Common myeloid progenitor, CD34-positive (primary cell): ENCODE measurements around the gene FSTL3.
A peak's percentile ranks its signal among the peaks of the same experiment; 100 is the strongest.

Source experiments
- CTCF ChIA-PET: fragments of 350-600 bp; sonication (Branson Sonifier 250); formaldehyde crosslinking; loops from one replicate; lab custom pipeline; 2021; ENCODE audit warnings: antibody characterized with exemption; lab: Charles Lee
- POLR2A ChIA-PET: fragments of 350-600 bp; sonication (Branson Sonifier 250); formaldehyde crosslinking; loops from one replicate; lab custom pipeline; 2021; ENCODE audit warnings: antibody characterized with exemption; lab: Charles Lee
- DNase-seq, 3 donors: peaks; one replicate each; pipeline versions ENCODE4 v3.0.0 to v3.0.0-alpha.2; 2013
- H3K27ac ChIP-seq, 2 experiments: 1 replicate in 1 of 2; 2 replicates in 1 of 2; pipeline ENCODE4 v1.7.0; 2013; ENCODE audit warnings: inconsistent platforms in 2 of 2, low read length in 2 of 2, mild to moderate bottlenecking in 2 of 2, low read depth in 1 of 2, moderate library complexity in 1 of 2; ENCODE audit not compliant: severe bottlenecking in 2 of 2, insufficient read depth in 1 of 2, poor library complexity in 1 of 2
- H3K27me3 ChIP-seq, 5 experiments: replicated peaks in 2 of 5; 1 replicate in 3 of 5; 2 replicates in 2 of 5; pipeline versions ENCODE4 v1.6.1 to v1.7.0; 2013; ENCODE audit warnings: low read length in 4 of 5, mild to moderate bottlenecking in 2 of 5, moderate library complexity in 2 of 5, inconsistent platforms in 1 of 5; ENCODE audit not compliant: insufficient read depth in 5 of 5, control insufficient read depth in 4 of 5
- H3K36me3 ChIP-seq, 4 experiments: 1 replicate in 2 of 4; 2 replicates in 2 of 4; pipeline versions ENCODE4 v1.6.1 to v1.7.0; 2013; ENCODE audit warnings: low read length in 3 of 4, control low read depth in 1 of 4, mild to moderate bottlenecking in 1 of 4; ENCODE audit not compliant: control insufficient read depth in 4 of 4, insufficient read depth in 4 of 4
- H3K4me1 ChIP-seq, 4 experiments: 1 replicate in 3 of 4; 2 replicates in 1 of 4; pipeline versions ENCODE4 v1.6.1 to v1.7.1; 2013; ENCODE audit warnings: low read length in 3 of 4, mild to moderate bottlenecking in 3 of 4, control low read depth in 1 of 4, inconsistent platforms in 1 of 4, moderate library complexity in 1 of 4; ENCODE audit not compliant: control insufficient read depth in 4 of 4, insufficient read depth in 4 of 4; ENCODE audit errors: control extremely low read depth in 1 of 4
- H3K4me3 ChIP-seq, 7 experiments: 1 replicate in 4 of 7; 2 replicates in 3 of 7; pipeline versions ENCODE4 v1.5.1 to v1.7.0; 2013; ENCODE audit warnings: mild to moderate bottlenecking in 7 of 7, low read length in 6 of 7, moderate library complexity in 6 of 7, inconsistent platforms in 2 of 7, low read depth in 2 of 7, control low read depth in 1 of 7; ENCODE audit not compliant: insufficient read depth in 4 of 7, control insufficient read depth in 1 of 7; ENCODE audit errors: extremely low read depth in 1 of 7
- H3K9me3 ChIP-seq, 5 experiments: 1 replicate in 4 of 5; 2 replicates in 1 of 5; pipeline versions ENCODE4 v1.6.1 to v1.7.1; 2013; ENCODE audit warnings: low read length in 4 of 5, mild to moderate bottlenecking in 2 of 5, inconsistent platforms in 1 of 5, low read depth in 1 of 5, moderate library complexity in 1 of 5; ENCODE audit not compliant: control insufficient read depth in 4 of 5, insufficient read depth in 2 of 5; ENCODE audit errors: control extremely low read depth in 1 of 5
- WGBS: methylation state at CpG from one replicate; pipeline ENCODE4 v1.1.5; 2013; ENCODE audit not compliant: insufficient coverage; 5-methylcytosine and 5-hydroxymethylcytosine counted together

FSTL3 gene

DNA sequence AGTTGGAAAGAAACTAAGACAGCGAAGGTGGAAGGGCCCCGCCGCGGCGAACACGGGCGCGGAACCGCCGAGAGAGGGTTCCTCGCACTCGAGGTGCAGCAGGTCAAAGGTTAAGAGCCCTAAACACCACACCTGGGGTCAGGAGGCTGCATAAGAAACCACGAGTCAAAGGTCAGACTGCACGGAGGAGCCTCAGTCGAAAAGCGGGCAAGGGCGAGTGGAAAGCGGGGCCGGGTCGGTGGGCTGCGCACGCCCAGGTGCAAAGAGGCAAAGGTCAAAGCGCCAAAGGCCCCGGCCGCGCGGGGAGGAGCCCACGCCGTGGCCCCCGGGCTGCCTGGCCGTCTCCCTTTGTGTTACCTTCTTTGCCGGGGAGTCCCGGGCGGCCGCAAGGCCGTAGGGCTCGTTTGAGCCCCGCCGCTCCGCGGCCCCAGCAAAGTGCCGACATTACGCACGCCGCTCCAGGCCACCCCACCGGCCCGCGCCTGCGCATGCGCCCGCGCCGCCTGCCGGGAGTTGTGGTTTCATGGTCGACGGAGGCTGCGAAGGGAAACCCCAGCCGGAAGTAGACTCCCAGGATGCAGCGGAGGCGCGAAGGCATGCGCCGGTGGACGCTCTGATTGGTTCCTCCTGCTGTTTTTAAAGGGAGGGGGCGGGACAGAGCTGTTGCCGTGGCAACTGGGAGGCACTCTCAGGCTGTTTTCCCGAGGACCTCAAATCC is 43.0 kb upstream of the FSTL3 start, which contains the start of gene POLRMT:
TSS of gene POLRMT (minus strand) at position 470 of the 718 bp plus-strand sequence. CDS start at position 445, 25 bp downstream.
- CTCF ChIA-PET = interaction anchor here (1.2 kb wide), 1 partner anchor 231 kb away, joined by 3 read pairs; no protein-coding TSS in a partner anchor
- POLR2A ChIA-PET = no interaction called here

DNA sequence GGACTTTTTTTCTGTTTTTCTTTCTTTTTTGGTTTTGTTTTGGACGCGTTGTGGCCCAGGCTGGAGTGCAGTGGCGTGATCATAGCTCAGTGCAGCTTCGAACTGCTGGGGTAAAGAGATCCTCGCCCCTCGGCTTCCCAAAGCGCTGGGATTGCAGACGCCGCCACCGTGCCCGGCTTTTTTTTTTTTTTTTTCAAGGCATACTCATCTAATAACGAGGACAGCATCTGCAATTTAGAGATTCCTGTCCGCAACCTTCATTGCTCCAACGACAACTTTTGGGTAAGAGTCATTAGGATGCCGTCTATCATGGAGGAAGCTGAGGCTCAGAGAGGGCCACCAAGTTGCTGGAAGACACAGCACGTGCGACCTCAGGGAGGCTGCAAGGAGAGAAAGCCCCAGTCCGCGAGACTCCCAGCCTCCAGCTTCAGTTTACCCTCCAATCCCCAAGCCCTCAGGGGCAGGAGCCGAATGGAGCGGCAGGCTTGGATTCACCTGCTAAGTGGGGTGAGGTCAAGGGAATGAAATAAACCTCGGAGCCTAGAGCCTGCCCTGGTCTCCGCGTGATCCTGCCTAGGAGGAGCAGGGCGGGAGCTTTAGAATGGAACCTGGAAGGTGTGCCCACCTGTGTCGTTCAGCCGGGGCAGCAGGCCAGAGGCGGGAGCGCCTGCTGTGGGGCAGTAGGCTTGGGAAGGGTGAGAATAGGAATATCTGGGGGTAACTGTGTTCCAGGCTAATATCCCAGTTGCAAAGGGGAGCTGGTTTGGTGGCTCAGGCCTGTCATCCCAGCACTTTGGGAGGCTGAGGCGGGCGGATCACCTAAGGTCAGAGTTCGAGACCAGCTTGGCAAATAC is 42.2 kb upstream of the FSTL3 start:
- Histone ChIP-seq H3K27me3 (peaks cover 0 to 18% (median 3%) of the 10 kb centered on the region in 5 experiments), H3K9me3 (no peaks in the 10 kb centered on the region), H3K36me3 (peaks cover 0 to 11% (median 6%) of the 10 kb centered on the region in 4 experiments), H3K4me1 (peaks cover 0 to 28% (median 25%) of the 10 kb centered on the region in 4 experiments), H3K4me3 (peak overlapping the region; percentile 50 to 92 (median 84)), H3K27ac (peak overlapping the region; percentile 46 to 79)
- ChIA-PET POLR2A (no interaction called here), CTCF (interaction anchor here (1.2 kb wide), 1 partner anchor 230 kb away, joined by 3 read pairs; no protein-coding TSS in a partner anchor)
- 38% methylated on average over 20 of the region's 32 CpGs for WGBS
- no peak for DNase-seq

More for the DNA sequence above, 43.0 kb upstream of the FSTL3 start, which contains the start of gene POLRMT:
- Histone ChIP-seq H3K4me3 (peak within 1 kb of the TSS; percentile 71 to 92 (median 84)), H3K4me1 (peaks cover 0 to 22% (median 21%) of the 10 kb centered on the region in 4 experiments), H3K27ac (peak within 1 kb of the TSS; percentile 46 to 79), H3K9me3 (no peaks in the 10 kb centered on the region), H3K36me3 (peaks cover under 1 to 16% (median 10%) of the 10 kb centered on the region in 4 experiments), H3K27me3 (peaks cover 0 to 10% (median 2%) of the 10 kb centered on the region in 5 experiments)
- peak; percentile 98 to 99 (median 98) for DNase-seq
- WGBS = under 1% methylated on average over 66 of the region's 67 CpGs

- CTCF ChIA-PET = interaction anchor here (0.7 kb wide), 1 partner anchor 10 kb away, joined by 4 read pairs; no protein-coding TSS in a partner anchor
- H3K36me3 ChIP-seq = peaks cover 0 to 6% (median 2%) of the 10 kb centered on the region in 4 experiments
- POLR2A ChIA-PET = no interaction called here
- H3K4me3 ChIP-seq = no peak overlapping the region
- WGBS = 91% methylated on average over 15 of the region's 16 CpGs
- no peaks in the 10 kb centered on the region for H3K9me3 ChIP-seq
- peaks cover 0 to 20% (median 3%) of the 10 kb centered on the region in 5 experiments for H3K27me3 ChIP-seq
- DNase-seq = no peak
- no peak overlapping the region for H3K27ac ChIP-seq
- peaks cover 0 to 33% (median 30%) of the 10 kb centered on the region in 4 experiments for H3K4me1 ChIP-seq
These were observed 41.1 kb upstream of the FSTL3 start for GRCh38 chr19:634975-635652.

DNA sequence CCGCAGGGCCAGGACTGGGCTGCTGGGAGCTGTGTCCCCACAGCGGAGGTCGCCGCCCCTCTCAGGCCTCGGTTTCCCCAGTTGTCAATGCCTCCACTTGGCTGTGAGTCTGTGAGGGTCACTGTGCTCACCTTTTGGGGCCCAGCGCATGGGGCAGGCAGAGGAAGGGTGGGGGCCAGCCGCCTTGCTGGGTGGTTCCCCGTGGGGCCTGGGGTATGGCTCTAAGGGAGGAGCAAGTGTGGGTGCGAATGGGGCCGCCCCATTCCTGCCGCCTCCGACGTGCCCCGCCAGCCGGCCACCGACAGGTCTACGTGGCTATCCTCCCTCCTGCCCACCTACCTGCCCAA is 37.3 kb upstream of the FSTL3 start:
- CTCF ChIA-PET = interaction anchor here (0.6 kb wide), 1 partner anchor 52 kb away, joined by 3 read pairs; no protein-coding TSS in a partner anchor
- Histone ChIP-seq H3K4me1 (peaks cover 0 to 17% (median 13%) of the 10 kb centered on the region in 4 experiments), H3K36me3 (no peaks in the 10 kb centered on the region), H3K27me3 (peaks cover 0 to 21% (median 3%) of the 10 kb centered on the region in 5 experiments), H3K27ac (no peak overlapping the region), H3K9me3 (no peaks in the 10 kb centered on the region), H3K4me3 (peak overlapping the region in 4 of 7 experiments; percentile 53 to 70 (median 61))
- 67% methylated on average over 14 of the region's 17 CpGs for WGBS
- no peak for DNase-seq
- POLR2A ChIA-PET = no interaction called here

GRCh38 chr19:639253-640160 is 36.7 kb upstream of the FSTL3 start, which contains the start of gene FGF22:
FGF22 (plus strand) TSS chr19:639879; CDS start chr19:639926, 47 bp downstream.
- 10% methylated on average over 59 of the region's 109 CpGs for WGBS
- POLR2A ChIA-PET = no interaction called here
- DNase-seq = peak; percentile 86 to 93 (median 91)
- Histone ChIP-seq H3K4me3 (peak within 1 kb of the TSS in 5 of 7 experiments; percentile 6 to 70 (median 59)), H3K4me1 (peaks cover 0 to 12% (median 9%) of the 10 kb centered on the region in 4 experiments), H3K27ac (no peak within 1 kb of the TSS), H3K36me3 (peaks cover 0 to 6% (median 1%) of the 10 kb centered on the region in 4 experiments), H3K9me3 (no peaks in the 10 kb centered on the region), H3K27me3 (peaks cover 0 to 21% (median 3%) of the 10 kb centered on the region in 5 experiments)
- CTCF ChIA-PET = interaction anchor here (0.6 kb wide), 1 partner anchor 51 kb away, joined by 3 read pairs; no protein-coding TSS in a partner anchor
